C1 segment of cervical spinal cord (tissue), 14 donors: ENCODE measurements around the gene ZCWPW1.
"Not testable (repeated sequence)": the region's sequence is repeated elsewhere in the genome, so short reads cannot be mapped to it uniquely, and the experiment has no call there.

Experiments used
- DNase-seq, 14 donors: peaks; one replicate each; lab custom pipeline; 2025; lab: John Stamatoyannopoulos, UW

ZCWPW1 gene

DNA sequence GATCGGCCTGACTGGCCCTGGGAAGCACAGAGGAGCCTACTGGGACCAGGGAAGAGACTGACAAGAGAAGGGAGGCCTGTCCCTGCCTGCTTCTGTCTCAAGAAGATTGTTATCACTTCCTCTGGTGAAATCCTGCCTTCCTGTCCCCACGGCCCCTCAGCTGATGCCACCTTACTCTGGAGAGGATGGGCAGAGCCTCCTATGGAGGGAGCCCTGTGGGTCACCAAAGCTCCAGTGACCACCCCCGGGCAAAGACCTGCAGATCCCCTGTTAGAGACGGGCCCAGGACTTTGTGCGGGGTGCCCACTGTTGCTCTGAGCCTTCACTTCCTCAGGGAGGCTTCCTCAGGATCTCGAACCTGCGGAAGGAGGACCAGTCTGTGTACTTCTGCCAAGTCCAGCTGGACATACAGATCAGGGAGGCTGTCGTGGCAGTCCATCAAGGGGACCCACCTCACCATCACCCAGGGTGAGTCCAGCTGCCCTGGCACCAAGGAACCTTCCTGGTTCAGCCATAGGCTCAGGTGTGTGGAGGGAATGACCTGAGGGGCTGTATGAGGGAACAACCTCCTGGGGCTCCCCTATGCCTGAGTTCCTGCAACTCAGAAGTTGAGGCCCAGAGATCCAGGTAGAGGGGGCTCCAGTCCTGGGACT, 72.0 kb downstream of the ZCWPW1 start:
- DNase-seq, result no peak

DNA sequence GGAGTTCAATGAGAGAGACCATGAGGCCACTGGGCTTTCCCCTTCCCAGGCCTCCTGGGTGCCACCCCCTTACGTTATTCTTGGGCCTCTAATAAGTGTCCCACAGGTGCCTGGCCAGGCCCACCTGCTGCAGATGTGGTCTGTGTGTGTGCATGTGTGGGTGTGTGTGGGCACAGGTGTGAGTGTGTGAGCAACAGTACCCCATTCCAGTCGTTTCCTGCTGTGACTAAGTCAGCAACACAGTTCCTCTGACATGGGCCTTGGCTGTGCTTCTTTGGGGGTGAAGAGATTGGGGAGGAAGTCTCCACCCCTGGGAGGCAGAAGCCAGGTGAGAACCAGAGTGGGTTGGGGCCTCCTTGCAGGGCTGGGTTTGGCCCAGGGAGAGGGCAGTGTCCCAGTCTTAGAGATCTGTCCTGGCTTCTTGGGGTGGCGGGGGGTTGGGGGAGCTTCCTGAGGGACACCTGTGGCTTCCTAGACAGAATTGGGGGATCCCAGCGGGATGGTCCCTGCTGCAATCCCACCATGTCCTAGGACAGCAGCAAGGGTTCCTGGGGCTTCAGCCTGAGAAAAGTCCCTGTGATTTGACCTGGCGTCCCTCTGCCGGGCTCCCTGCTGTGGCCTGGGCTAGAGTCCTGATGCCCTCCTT, 74.7 kb downstream of the ZCWPW1 start:
- DNase-seq, result no peak

DNA sequence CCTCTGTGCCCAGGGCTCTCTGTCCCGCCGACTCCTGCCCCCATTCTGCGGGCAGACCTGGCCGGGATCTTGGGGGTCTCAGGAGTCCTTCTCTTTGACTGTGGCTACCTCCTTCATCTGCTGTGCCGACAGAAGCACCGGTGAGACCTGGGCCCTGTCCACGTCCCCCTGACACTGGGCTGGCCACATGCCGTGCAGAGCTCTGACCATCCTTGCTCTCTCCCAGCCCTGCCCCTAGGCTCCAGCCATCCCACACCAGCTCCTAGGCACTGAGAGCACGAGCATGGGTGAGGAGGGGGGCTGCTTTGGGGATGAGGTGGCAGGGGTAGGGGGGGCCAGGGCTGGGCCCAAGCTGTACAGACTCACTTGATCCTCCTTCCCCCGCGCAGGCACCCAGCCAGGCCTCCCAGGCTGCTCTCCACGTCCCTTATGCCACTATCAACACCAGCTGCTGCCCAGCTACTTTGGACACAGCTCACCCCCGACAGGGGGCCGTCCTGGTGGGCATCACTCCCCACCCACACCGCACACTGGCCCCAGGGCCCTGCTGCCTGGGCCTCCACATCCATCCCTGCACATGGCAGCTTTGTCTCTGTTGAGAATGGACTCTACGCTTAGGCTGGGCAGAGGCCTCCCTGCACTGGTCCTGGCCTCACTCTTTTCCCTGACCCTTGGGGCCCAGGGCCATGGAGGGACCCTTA, 75.4 kb downstream of the ZCWPW1 start:
- DNase-seq, result peak in 1 of 14 donors; percentile 16

DNA sequence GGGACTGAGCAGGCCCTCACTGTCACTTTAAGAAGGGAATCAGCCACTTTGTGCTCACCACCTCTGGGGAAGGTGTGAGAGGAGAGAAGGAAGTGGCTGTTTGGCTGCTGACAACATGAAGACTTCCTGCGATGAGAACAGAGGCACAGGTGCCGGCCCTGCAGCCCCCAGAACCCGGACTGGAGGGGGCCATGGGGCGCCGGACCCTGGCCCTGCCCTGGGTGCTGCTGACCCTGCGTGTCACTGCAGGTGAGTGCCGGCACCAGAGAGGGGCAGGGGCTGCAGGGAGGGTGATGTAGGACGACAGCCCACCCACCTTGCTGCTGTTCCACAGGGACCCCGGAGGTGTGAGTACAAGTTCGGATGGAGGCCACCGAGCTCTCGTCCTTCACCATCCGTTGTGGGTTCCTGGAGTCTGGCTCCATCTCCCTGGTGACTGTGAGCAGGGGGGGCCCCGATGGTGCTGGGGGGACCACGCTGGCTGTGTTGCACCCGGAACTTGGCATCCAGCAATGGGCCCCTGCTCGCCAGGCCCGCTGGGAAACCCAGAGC, 76.2 kb downstream of the ZCWPW1 start:
- not testable (repeated sequence) for DNase-seq

DNA sequence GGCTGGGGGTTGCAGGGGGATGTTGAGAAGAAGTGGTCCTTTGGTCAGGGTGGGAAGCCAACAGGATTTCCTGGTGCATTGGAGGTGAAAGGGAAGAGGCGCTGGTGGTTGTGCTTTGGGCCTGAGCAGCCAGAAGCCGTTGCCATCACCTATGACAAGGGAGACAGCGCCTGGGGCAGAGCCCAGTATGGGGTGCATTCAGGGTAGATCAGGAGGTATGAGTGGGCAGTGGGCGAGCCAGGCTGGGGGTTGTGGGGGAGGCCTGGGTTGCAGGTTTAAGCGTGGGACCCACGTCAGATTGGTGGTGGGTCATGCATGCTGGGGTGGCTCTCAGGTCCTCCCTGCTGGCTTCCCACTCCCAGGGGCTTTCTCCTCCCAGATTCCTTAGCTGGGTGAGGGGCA, 76.8 kb downstream of the ZCWPW1 start:
- no peak for DNase-seq
